ENCODE measurements around the gene CARD14. TPM values are rescaled to one million over a fixed set of nuclear protein-coding genes. Genes with fewer than 3 reads are reported as not detected.

Gene CARD14
- total and polyA plus RNA-seq, 2 experiments from 2014 or later, result 0.08 to 0.52 TPM

GRCh38 chr17:80122026-80122575 lies 47.7 kb upstream of the CARD14 start:
- no peaks in the 10 kb centered on the region for H3K79me2 ChIP-seq (replicated peaks; ENCODE audit: insufficient read depth)
- peaks cover 12% of the 10 kb centered on the region for H3K4me1 Mint-ChIP-seq
- no peak overlapping the region for H3K27ac ChIP-seq (ENCODE audit: low read depth)
- H3K4me1 ChIP-seq (ENCODE audit: insufficient read depth), result peaks cover 10% of the 10 kb centered on the region
- H3K27me3 ChIP-seq (ENCODE audit: insufficient read depth), result no peaks in the 10 kb centered on the region
- H3K27ac Mint-ChIP-seq, result no peak overlapping the region
- no peaks in the 10 kb centered on the region for H4K20me1 ChIP-seq (replicated peaks; ENCODE audit: insufficient read depth)
- TF ChIP-seq ZNF462 (CRISPR knock-in tag; IDR thresholded peaks at IDR 0.05) (no peak), EZH2 (IDR thresholded peaks at IDR 0.05; ENCODE audit: low read depth, unreplicated experiment) (no peak), JUNB (IDR thresholded peaks at IDR 0.05; ENCODE audit: unreplicated experiment) (no peak), STAT1 (IDR thresholded peaks at IDR 0.05; ENCODE audit: unreplicated experiment) (no peak), ETS1 (IDR thresholded peaks at IDR 0.05) (no peak), CREB1 (CRISPR knock-in tag; IDR thresholded peaks at IDR 0.05; ENCODE audit: low read depth) (no peak), EZH2phosphoT487 (IDR thresholded peaks at IDR 0.05; ENCODE audit: unreplicated experiment) (no peak), NANOG (IDR thresholded peaks at IDR 0.05; ENCODE audit: borderline replicate concordance) (no peak), POLR2AphosphoS5 (IDR thresholded peaks at IDR 0.05; ENCODE audit: low read depth) (no peak), ZNF114 (CRISPR knock-in tag; IDR thresholded peaks at IDR 0.05) (no peak), REST (IDR thresholded peaks at IDR 0.05; ENCODE audit: unreplicated experiment) (no peak), CTCF (conservative IDR thresholded peaks at IDR 0.05; ENCODE audit: low read depth in 2 of 2) (no peak), ZNF331 (CRISPR knock-in tag; IDR thresholded peaks at IDR 0.05; ENCODE audit: low read depth) (no peak)
- no peak overlapping the region for H2AFZ ChIP-seq
- H3K4me3 Mint-ChIP-seq, result no peak overlapping the region
- no peak for DNase-seq (ENCODE audit: low spot score)
- H3K27me3 Mint-ChIP-seq (ENCODE audit: insufficient read depth, low read depth, poor library complexity), result peaks cover 12% of the 10 kb centered on the region
- no peak overlapping the region for H3K4me2 ChIP-seq
- H3K9me2 ChIP-seq (ENCODE audit: insufficient read depth), result no peaks in the 10 kb centered on the region
- H3K4me3 ChIP-seq, result no peak overlapping the region
- H3K36me3 ChIP-seq (ENCODE audit: insufficient read depth), result no peaks in the 10 kb centered on the region
- no peaks in the 10 kb centered on the region for H3K9me3 Mint-ChIP-seq
- peaks cover 10% of the 10 kb centered on the region; the same call in 1 of the 2 replicates for H3F3A ChIP-seq (replicated peaks; ENCODE audit: low read depth)
- no peaks in the 10 kb centered on the region for H3K36me3 Mint-ChIP-seq (ENCODE audit: low read depth)
- ATAC-seq, result no peak
